ENCODE data around the gene SIDT2. TPM values are rescaled to one million over a fixed set of nuclear protein-coding genes. Genes with fewer than 3 reads are reported as not detected.

Gene SIDT2
- total and polyA plus RNA-seq, 2 of the 13 experiments (the other 11 are each of a cell fraction or from before 2014, with no cell fraction given) = 11.5 to 28.0 TPM

DNA sequence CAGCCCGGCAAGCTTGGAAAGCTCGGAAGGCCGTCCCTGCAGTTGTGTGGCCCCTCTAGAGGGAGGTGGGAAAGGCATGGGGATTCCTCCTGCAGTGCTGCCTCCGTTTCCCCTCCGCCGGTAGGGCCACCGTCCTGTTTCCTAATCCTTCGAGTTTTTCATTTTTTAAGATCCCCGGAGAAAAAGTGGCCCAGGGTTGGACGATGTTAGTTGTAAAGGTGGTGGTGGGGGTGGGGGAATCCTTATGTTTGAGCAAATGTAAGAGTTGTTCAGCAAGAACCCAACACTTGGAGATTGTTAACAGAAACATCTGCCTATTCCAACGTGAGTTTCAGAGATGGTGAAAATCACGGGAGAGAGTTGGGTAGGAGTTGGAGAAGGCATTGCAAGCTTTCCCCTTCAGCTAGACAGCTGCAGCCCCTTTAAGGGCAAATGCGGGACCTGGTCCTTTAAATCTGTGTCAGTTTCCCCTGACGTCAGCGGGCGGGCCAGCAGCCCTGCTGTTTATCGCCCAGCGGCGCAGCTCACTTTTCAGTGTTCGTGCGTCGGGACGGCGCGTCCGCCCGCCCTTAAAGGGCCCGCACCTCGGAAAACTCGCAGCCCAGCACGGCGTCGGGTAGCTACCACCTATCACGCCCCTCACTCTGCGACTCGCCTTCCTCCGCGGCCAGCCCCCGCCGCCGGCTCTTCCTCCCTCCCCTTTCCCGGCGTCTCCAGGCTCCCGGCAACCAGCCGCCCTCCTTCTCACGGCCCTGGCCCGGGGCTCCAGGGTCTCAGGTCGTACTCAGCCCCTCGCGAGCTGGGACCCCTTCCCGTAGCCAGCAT is at the start of gene SIDT2 (continued):
- peak; percentile 20 for TF ChIP-seq ZNF407 (CRISPR knock-in tag; IDR thresholded peaks at IDR 0.05; ENCODE audit: not compliant biosample characterization)
- TF ChIP-seq ATF7-NPFF (CRISPR knock-in tag; IDR thresholded peaks at IDR 0.05; ENCODE audit: low read depth) = peak; percentile 33; the same call in 1 of the 2 replicates
- TF ChIP-seq ZMYM4 (CRISPR knock-in tag; IDR thresholded peaks at IDR 0.05) = peak; percentile 78
- TF ChIP-seq ZNF354B (CRISPR knock-in tag; IDR thresholded peaks at IDR 0.05) = no peak
- no peak for TF ChIP-seq IRX3 (CRISPR knock-in tag; IDR thresholded peaks at IDR 0.05; ENCODE audit: borderline replicate concordance, low read depth)
- 0 out of 2 replicates have a peak, but pooled peaks have one; percentile 27 for TF ChIP-seq ZNF773 (CRISPR knock-in tag; IDR thresholded peaks at IDR 0.05; ENCODE audit: borderline replicate concordance)
- peak; percentile 63 for TF ChIP-seq THAP11 (CRISPR knock-in tag; IDR thresholded peaks at IDR 0.05)
- TF ChIP-seq ZNF484 (CRISPR knock-in tag; IDR thresholded peaks at IDR 0.05; ENCODE audit: borderline replicate concordance, low read depth) = no peak
- no peak; the same call in 1 of the 2 replicates for TF ChIP-seq ZNF558 (CRISPR knock-in tag; IDR thresholded peaks at IDR 0.05; ENCODE audit: borderline replicate concordance)
- no peak for TF ChIP-seq ZNF619 (CRISPR knock-in tag; IDR thresholded peaks at IDR 0.05)
- TF ChIP-seq, protein P1, sequence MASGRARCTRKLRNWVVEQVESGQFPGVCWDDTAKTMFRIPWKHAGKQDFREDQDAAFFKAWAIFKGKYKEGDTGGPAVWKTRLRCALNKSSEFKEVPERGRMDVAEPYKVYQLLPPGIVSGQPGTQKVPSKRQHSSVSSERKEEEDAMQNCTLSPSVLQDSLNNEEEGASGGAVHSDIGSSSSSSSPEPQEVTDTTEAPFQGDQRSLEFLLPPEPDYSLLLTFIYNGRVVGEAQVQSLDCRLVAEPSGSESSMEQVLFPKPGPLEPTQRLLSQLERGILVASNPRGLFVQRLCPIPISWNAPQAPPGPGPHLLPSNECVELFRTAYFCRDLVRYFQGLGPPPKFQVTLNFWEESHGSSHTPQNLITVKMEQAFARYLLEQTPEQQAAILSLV (CRISPR knock-in tag; IDR thresholded peaks at IDR 0.05; ENCODE audit: borderline replicate concordance) = no peak
- TF ChIP-seq ZZZ3 (CRISPR knock-in tag; IDR thresholded peaks at IDR 0.05; ENCODE audit: borderline replicate concordance) = no peak
- no peak for TF ChIP-seq ZNF740 (CRISPR knock-in tag; IDR thresholded peaks at IDR 0.05)
- TF ChIP-seq ZMYM3 (CRISPR knock-in tag; IDR thresholded peaks at IDR 0.05) = no peak
- TF ChIP-seq ZNF232 (CRISPR knock-in tag; IDR thresholded peaks at IDR 0.05; ENCODE audit: borderline replicate concordance) = 0 out of 2 replicates have a peak, but pooled peaks have one; percentile 21
- no peak for TF ChIP-seq KLF6 (CRISPR knock-in tag; IDR thresholded peaks at IDR 0.05)
- TF ChIP-seq, protein P2, sequence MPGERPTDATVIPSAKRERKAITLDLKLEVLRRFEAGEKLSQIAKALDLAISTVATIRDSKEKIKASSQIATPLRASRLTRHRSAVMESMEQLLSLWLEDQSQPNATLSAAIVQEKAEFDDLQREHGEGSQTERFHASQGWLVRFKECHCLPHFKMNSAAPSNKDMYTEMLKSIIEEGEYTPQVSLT (CRISPR knock-in tag; IDR thresholded peaks at IDR 0.05; ENCODE audit: borderline replicate concordance, low read depth) = no peak
- TF ChIP-seq ZNF44 (CRISPR knock-in tag; IDR thresholded peaks at IDR 0.05) = no peak
- TF ChIP-seq SIX1 (CRISPR knock-in tag; IDR thresholded peaks at IDR 0.05; ENCODE audit: borderline replicate concordance) = peak; percentile 46; the same call in 1 of the 2 replicates

All from HepG2 (cell line).